Effector CD8-positive, alpha-beta T cell (primary cell): ENCODE results near the gene NPAS3.

Experiments
- DNase-seq: peaks from one replicate; lab custom pipeline; 2025; lab: John Stamatoyannopoulos, UW

The NPAS3 gene

GRCh38 chr14:33449268-33449667 is 510.6 kb downstream of the NPAS3 start:
- DNase-seq, result no peak

GRCh38 chr14:33449703-33450395 is 511.2 kb downstream of the NPAS3 start:
- DNase-seq, result no peak

- no peak for DNase-seq
These were observed 511.7 kb downstream of the NPAS3 start for GRCh38 chr14:33450416-33450815.

- no peak for DNase-seq
These were observed 512.5 kb downstream of the NPAS3 start for GRCh38 chr14:33451211-33451610.

GRCh38 chr14:33452995-33453394 is 514.3 kb downstream of the NPAS3 start:
- DNase-seq, result no peak

GRCh38 chr14:33454022-33454595 is 515.4 kb downstream of the NPAS3 start:
- DNase-seq, result no peak

- no peak for DNase-seq
These were observed 516.0 kb downstream of the NPAS3 start for GRCh38 chr14:33454707-33455106.

GRCh38 chr14:33455654-33456345 is 517.1 kb downstream of the NPAS3 start:
- no peak for DNase-seq

- DNase-seq, result no peak
These were observed 518.3 kb downstream of the NPAS3 start for GRCh38 chr14:33457021-33457420.

- no peak for DNase-seq
These were observed 518.9 kb downstream of the NPAS3 start for GRCh38 chr14:33457617-33458016.

GRCh38 chr14:33460164-33460563 is 521.5 kb downstream of the NPAS3 start:
- DNase-seq, result no peak

- DNase-seq, result no peak
These were observed 522.4 kb downstream of the NPAS3 start for GRCh38 chr14:33461036-33461435.

GRCh38 chr14:33463731-33464130 is 525.1 kb downstream of the NPAS3 start:
- DNase-seq, result no peak

GRCh38 chr14:33464254-33464962 is 525.7 kb downstream of the NPAS3 start:
- DNase-seq, result no peak

GRCh38 chr14:33465846-33466700 is 527.4 kb downstream of the NPAS3 start:
- no peak for DNase-seq

GRCh38 chr14:33467971-33468370 is 529.3 kb downstream of the NPAS3 start:
- no peak for DNase-seq

GRCh38 chr14:33469898-33470297 is 531.2 kb downstream of the NPAS3 start:
- DNase-seq, result no peak

GRCh38 chr14:33471776-33472175 is 533.1 kb downstream of the NPAS3 start:
- no peak for DNase-seq

GRCh38 chr14:33475623-33476022 is 536.9 kb downstream of the NPAS3 start:
- DNase-seq, result no peak

- no peak for DNase-seq
These were observed 539.1 kb downstream of the NPAS3 start for GRCh38 chr14:33477797-33478196.

GRCh38 chr14:33480071-33480886 is 541.6 kb downstream of the NPAS3 start:
- DNase-seq, result no peak
